ENCODE data around the gene SYPL1. TPM values are rescaled to one million over a fixed set of nuclear protein-coding genes. Genes with fewer than 3 reads are reported as not detected.
A peak's percentile ranks its signal among the peaks of the same experiment; 100 is the strongest.

The SYPL1 gene
- total and polyA plus RNA-seq, 10 donors = 49.9 to 113 (median 86.4) TPM

GRCh38 chr7:106042196-106042611, 69.9 kb downstream of the SYPL1 start:
- 75 to 90% (median 86%) methylated on average over 4 of the region's 4 CpGs for WGBS, 5 donors
- intact Hi-C loops (cut with DNase I; ENCODE audit: low total_unique reads) = loop anchor here (5.0 to 10.0 kb wide), 2 partner anchors 277 to 390 kb away; no protein-coding TSS in a partner anchor
- Histone ChIP-seq H3K4me1 (peaks cover 4 to 25% (median 14%) of the 10 kb centered on the region in 6 donors), H3K27ac (no peak overlapping the region), H3K36me3 (no peaks in the 10 kb centered on the region), H3K27me3 (replicated peaks in 1 of 7) (peaks cover 0 to 21% (median 0%) of the 10 kb centered on the region in 7 donors), H3K9me3 (no peaks in the 10 kb centered on the region), H3K4me3 (peak overlapping the region in 1 of 8 donors; percentile 27)
- DNase-seq = no peak
- no peak for TF ChIP-seq POLR2A (IDR thresholded peaks at IDR 0.05)

- Histone ChIP-seq H3K27me3 (replicated peaks in 1 of 7) (peaks cover 0 to 21% (median 0%) of the 10 kb centered on the region in 7 donors), H3K4me1 (peaks cover 4 to 25% (median 14%) of the 10 kb centered on the region in 6 donors), H3K27ac (no peak overlapping the region), H3K9me3 (no peaks in the 10 kb centered on the region), H3K36me3 (no peaks in the 10 kb centered on the region), H3K4me3 (no peak overlapping the region)
- TF ChIP-seq CTCF (IDR thresholded peaks at IDR 0.05 in 8 of 11, conservative IDR thresholded peaks at IDR 0.05 in 3 of 11) (peak; percentile 44 to 85 (median 72)), POLR2AphosphoS5 (IDR thresholded peaks at IDR 0.05) (no peak)
- DNase-seq = no peak
- intact Hi-C loops (cut with DNase I; ENCODE audit: low total_unique reads) = loop anchor here (5.0 to 10.0 kb wide), 2 partner anchors 276 to 389 kb away; no protein-coding TSS in a partner anchor
- WGBS, 5 donors = 44 to 55% (median 49%) methylated on average over 6 of the region's 6 CpGs
Observed at GRCh38 chr7:106041140-106041717, 70.9 kb downstream of the SYPL1 start.

Other genes starting within 250 kb of the SYPL1 start
- gene ATXN7L1, start 235.7 kb downstream of the SYPL1 start, total RNA-seq = 10 to 100 TPM; 14.0 to 29.3 (median 23.2) TPM
- 1 to 10 TPM; 2.4 to 4.8 (median 2.7) TPM for gene ATXN7L1, start 235.7 kb downstream of the SYPL1 start, polyA plus RNA-seq
- gene CDHR3, start 149.0 kb downstream of the SYPL1 start, total RNA-seq = 1 to 10 TPM in 6 of 7 donors, under 1 TPM in 1; 0.79 to 3.8 (median 1.3) TPM
- under 1 TPM; 0.32 to 0.74 (median 0.39) TPM for gene CDHR3, start 149.0 kb downstream of the SYPL1 start, polyA plus RNA-seq
- 1,000 to 10,000 TPM in 1 of 7 donors, 100 to 1,000 TPM in 6; 240 to 1,259 (median 449) TPM for gene NAMPT, start 172.7 kb upstream of the SYPL1 start, total RNA-seq
- gene NAMPT, start 172.7 kb upstream of the SYPL1 start, polyA plus RNA-seq = 10 to 100 TPM; 24.7 to 63.0 (median 25.0) TPM

Measured in spleen (tissue), 11 donors.